Smooth muscle cell (in vitro differentiated cells): ENCODE results near the gene SNX9. TPM values are rescaled to one million over a fixed set of nuclear protein-coding genes. Genes with fewer than 3 reads are reported as not detected.

ENCODE experiments used
- DNase-seq: peaks from one replicate; lab custom pipeline; 2025; ENCODE audit not compliant: unreplicated experiment; lab: John Stamatoyannopoulos, UW
- H2AFZ ChIP-seq: fragments of 200-600 bp; sonication (generic); 2 replicates; pipeline ENCODE4 v1.6.0; 2016; ENCODE audit warnings: antibody characterized with exemption, low read depth, mild to moderate bottlenecking
- H3F3A ChIP-seq: fragments of 200-600 bp; sonication (generic); 2 replicates; pipeline ENCODE4 v1.6.0; 2017; ENCODE audit warnings: antibody characterized with exemption, low read depth
- H3K27ac ChIP-seq: fragments of 200-600 bp; sonication (generic); 2 replicates; pipeline ENCODE4 v1.5.1; 2016; ENCODE audit warnings: low read depth, mild to moderate bottlenecking
- H3K27me3 ChIP-seq: fragments of 200-600 bp; sonication (generic); 2 replicates; pipeline ENCODE4 v1.6.1; 2016; ENCODE audit warnings: low read depth, mild to moderate bottlenecking
- H3K36me3 ChIP-seq: fragments of 200-600 bp; sonication (generic); 2 replicates; pipeline ENCODE4 v1.5.1; 2016; ENCODE audit warnings: low read depth
- H3K4me1 ChIP-seq: fragments of 200-600 bp; sonication (generic); 2 replicates; pipeline ENCODE4 v1.5.1; 2016; ENCODE audit warnings: low read depth
- H3K4me2 ChIP-seq: fragments of 200-600 bp; sonication (generic); 2 replicates; pipeline ENCODE4 v1.6.0; 2016; ENCODE audit warnings: mild to moderate bottlenecking
- H3K4me3 ChIP-seq: fragments of 200-600 bp; sonication (generic); 2 replicates; pipeline ENCODE4 v1.5.1; 2016; ENCODE audit warnings: mild to moderate bottlenecking
- H3K79me2 ChIP-seq: fragments of 200-600 bp; sonication (generic); 2 replicates; pipeline ENCODE4 v1.6.0; 2016; ENCODE audit warnings: low read depth, mild to moderate bottlenecking
- H3K9ac ChIP-seq: fragments of 200-600 bp; sonication (generic); 2 replicates; pipeline ENCODE4 v1.6.0; 2016; ENCODE audit warnings: low read depth
- H3K9me3 ChIP-seq: fragments of 200-600 bp; sonication (generic); replicated peaks from 2 replicates; pipeline ENCODE4 v1.5.1; 2016; ENCODE audit warnings: low read depth
- H4K20me1 ChIP-seq: fragments of 200-600 bp; sonication (generic); 2 replicates; pipeline ENCODE4 v1.6.0; 2016; ENCODE audit warnings: low read depth
- WGBS: methylation state at CpG from one replicate; pipeline ENCODE4 v1.1.7; 2016; ENCODE audit warnings: low lambda C conversion rate; 5-methylcytosine and 5-hydroxymethylcytosine counted together
- polyA plus RNA-seq: library from polyadenylated mRNA; unstranded; fragments of >200 nt; fragmentation: Nextera tagmentation; extraction: Ambion mirVana; gene quantifications from 2 replicates; pipeline ENCODE4 v1.2.1, GENCODE V29; 2016
- total RNA-seq: library from RNA; depleted of rRNA; stranded (reverse); fragments of >200 nt; gene quantifications from 2 replicates; pipeline ENCODE4 v1.2.3, GENCODE V29; 2014
- TF ChIP-seq, protein P1 (sequence below): fragments of 200-600 bp; sonication (generic); IDR thresholded peaks from 2 replicates; pipeline ENCODE4 v1.5.1; 2017; ENCODE audit warnings: borderline replicate concordance, mild to moderate bottlenecking, antibody characterized with exemption; ENCODE audit not compliant: insufficient read depth, poor library complexity, severe bottlenecking

Gene SNX9
- total and polyA plus RNA-seq, 2 experiments from 2014 or later: 28.9 to 29.0 TPM

DNA sequence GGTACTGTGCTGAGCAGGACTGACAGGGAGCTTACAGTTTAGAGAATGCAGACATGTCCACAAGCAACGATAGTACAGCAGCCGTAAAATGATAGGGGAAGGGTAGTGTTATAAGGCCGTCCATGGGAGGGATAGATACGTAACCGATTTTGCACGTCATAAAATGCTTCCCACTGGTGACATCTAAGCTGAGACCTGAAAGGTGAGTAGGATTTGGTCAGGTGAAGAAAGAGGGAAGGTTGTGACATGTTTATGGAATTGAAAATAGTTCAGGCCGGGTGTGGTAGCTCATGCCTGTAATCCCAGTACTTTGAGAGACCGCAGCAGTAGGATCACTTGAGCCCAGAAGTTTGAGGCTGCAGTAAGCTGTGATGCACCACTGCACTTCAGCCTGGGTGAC is 25.6 kb downstream of the SNX9 start:
- 80% methylated on average over 8 of the region's 8 CpGs for WGBS
- H3K36me3 ChIP-seq: no peaks in the 10 kb centered on the region

DNA sequence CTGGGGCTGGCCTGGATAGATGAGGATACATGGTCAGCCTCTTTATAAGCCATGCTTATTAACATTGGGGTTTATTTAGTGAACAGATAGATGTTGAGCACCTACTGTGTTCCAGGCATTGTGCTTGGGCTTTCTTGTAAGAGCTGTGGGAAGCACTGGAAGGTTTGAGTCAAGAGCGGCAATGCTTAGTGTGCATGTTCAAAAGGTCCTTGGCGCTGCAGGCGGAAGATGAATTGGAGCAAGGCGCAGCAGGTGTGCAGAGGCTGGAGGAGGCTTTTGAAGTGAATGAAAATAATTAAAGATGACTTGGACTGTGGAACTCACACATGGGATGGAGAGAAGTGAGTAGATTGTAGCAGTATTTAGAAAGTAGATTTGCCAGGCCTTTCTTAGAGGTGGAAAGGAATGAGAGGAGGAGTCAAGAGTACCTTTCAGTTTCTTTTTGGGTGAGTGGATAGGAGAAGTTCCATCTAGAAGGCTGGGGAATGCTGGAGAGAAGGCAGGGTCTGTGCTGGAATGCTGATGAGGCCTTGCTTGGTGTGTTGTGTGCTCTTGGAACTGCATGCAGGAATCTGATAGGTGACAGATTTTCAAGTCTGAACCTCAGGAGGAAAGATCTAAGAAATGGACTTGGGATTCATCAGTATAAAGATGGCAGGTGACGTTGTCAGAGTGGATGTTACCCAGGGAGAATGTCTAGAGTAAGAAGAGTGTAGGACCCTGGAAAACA is 26.4 kb downstream of the SNX9 start:
- H3K79me2 ChIP-seq: peaks cover 96% of the 10 kb centered on the region
- 95% methylated on average over 5 of the region's 5 CpGs for WGBS
- peaks cover 98% of the 10 kb centered on the region for H4K20me1 ChIP-seq
- DNase-seq: no peak
- no peak overlapping the region for H3K4me3 ChIP-seq
- TF ChIP-seq, protein P1, sequence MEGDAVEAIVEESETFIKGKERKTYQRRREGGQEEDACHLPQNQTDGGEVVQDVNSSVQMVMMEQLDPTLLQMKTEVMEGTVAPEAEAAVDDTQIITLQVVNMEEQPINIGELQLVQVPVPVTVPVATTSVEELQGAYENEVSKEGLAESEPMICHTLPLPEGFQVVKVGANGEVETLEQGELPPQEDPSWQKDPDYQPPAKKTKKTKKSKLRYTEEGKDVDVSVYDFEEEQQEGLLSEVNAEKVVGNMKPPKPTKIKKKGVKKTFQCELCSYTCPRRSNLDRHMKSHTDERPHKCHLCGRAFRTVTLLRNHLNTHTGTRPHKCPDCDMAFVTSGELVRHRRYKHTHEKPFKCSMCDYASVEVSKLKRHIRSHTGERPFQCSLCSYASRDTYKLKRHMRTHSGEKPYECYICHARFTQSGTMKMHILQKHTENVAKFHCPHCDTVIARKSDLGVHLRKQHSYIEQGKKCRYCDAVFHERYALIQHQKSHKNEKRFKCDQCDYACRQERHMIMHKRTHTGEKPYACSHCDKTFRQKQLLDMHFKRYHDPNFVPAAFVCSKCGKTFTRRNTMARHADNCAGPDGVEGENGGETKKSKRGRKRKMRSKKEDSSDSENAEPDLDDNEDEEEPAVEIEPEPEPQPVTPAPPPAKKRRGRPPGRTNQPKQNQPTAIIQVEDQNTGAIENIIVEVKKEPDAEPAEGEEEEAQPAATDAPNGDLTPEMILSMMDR: no peak
- H3K9ac ChIP-seq: no peak overlapping the region
- no peaks in the 10 kb centered on the region for H3K27me3 ChIP-seq
- no peaks in the 10 kb centered on the region for H3F3A ChIP-seq
- no peak overlapping the region for H3K27ac ChIP-seq
- no peak overlapping the region for H3K4me2 ChIP-seq
- H3K4me1 ChIP-seq: peaks cover 4% of the 10 kb centered on the region
- no peaks in the 10 kb centered on the region for H3K36me3 ChIP-seq
- peaks cover 6% of the 10 kb centered on the region for H3K9me3 ChIP-seq
- no peak overlapping the region for H2AFZ ChIP-seq

More for the DNA sequence above, 25.6 kb downstream of the SNX9 start:
- Histone ChIP-seq H3K4me3 (no peak overlapping the region), H3K27me3 (no peaks in the 10 kb centered on the region), H3F3A (no peaks in the 10 kb centered on the region), H4K20me1 (peaks cover 98% of the 10 kb centered on the region), H3K4me1 (peaks cover 4% of the 10 kb centered on the region), H3K4me2 (no peak overlapping the region), H3K79me2 (peaks cover 96% of the 10 kb centered on the region), H3K9ac (no peak overlapping the region), H3K27ac (peak overlapping the region; percentile 27), H3K9me3 (peaks cover 6% of the 10 kb centered on the region), H2AFZ (no peak overlapping the region)
- no peak for DNase-seq
- TF ChIP-seq, protein P1: no peak

DNA sequence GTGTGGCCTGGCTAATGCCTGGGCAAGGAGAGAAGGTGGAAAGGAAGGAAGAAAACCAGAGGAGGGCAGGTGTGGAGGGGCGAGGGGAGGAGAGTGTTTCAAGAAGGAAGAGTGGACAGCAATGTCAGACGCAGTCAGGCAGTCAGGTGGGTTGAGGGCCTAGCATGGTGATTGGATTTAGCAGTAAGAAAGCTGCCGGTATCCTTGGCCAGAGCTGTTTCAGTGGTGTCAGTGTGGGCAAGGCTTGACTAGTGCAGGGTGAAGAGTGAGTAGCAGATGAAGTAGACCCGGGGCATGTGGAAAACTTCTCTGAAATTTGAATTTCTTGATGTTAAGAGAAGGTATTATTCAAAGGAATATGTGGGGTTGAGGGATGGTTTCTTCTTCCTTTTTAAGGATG is 27.0 kb downstream of the SNX9 start:
- TF ChIP-seq, protein P1: no peak
- H2AFZ ChIP-seq: no peak overlapping the region
- no peak overlapping the region for H3K9ac ChIP-seq
- peaks cover 6% of the 10 kb centered on the region for H3K9me3 ChIP-seq
- WGBS: 96% methylated on average over 4 of the region's 4 CpGs
- H4K20me1 ChIP-seq: peaks cover 98% of the 10 kb centered on the region
- no peak for DNase-seq
- no peak overlapping the region for H3K27ac ChIP-seq
- H3K4me1 ChIP-seq: peaks cover 4% of the 10 kb centered on the region
- no peaks in the 10 kb centered on the region for H3K36me3 ChIP-seq
- H3K4me3 ChIP-seq: no peak overlapping the region
- no peak overlapping the region for H3K4me2 ChIP-seq
- no peaks in the 10 kb centered on the region for H3K27me3 ChIP-seq
- peaks cover 96% of the 10 kb centered on the region for H3K79me2 ChIP-seq
- no peaks in the 10 kb centered on the region for H3F3A ChIP-seq
